H1 (cell line): ENCODE results near the gene LBP. TPM values are rescaled to one million over a fixed set of nuclear protein-coding genes. Genes with fewer than 3 reads are reported as not detected.

Source experiments
- CTCF ChIA-PET: fragments of 300-600 bp; sonication (Branson Sonifier 250); formaldehyde crosslinking; loops from one replicate; lab custom pipeline; 2021; ENCODE audit not compliant: partially characterized antibody; lab: Charles Lee
- POLR2A ChIA-PET: fragments of 300-600 bp; sonication (Branson Sonifier 250); formaldehyde crosslinking; loops from one replicate; lab custom pipeline; 2021; ENCODE audit warnings: inconsistent platforms; ENCODE audit not compliant: partially characterized antibody; lab: Charles Lee
- DNase-seq, 2 experiments: peaks; one replicate each; pipeline versions ENCODE4 v3.0.0 to v3.0.0-alpha.2; 2010 to 2022; ENCODE audit warnings: low spot score in 2 of 2, low read depth in 1 of 2, mixed read lengths in 1 of 2
- FAIRE-seq: peaks from 2 replicates; lab custom pipeline; 2011; peaks lifted over from hg19 to GRCh38; lab: Jason Lieb, UNC
- H2AFZ ChIP-seq: 2 replicates; pipeline ENCODE4 v1.8.1; 2012; ENCODE audit warnings: low read length, inconsistent platforms
- H2AK5ac ChIP-seq: 2 replicates; pipeline ENCODE4 v1.6.1; 2013; ENCODE audit warnings: low read depth, low read length
- H2BK120ac ChIP-seq: replicated peaks from 2 replicates; pipeline ENCODE3; 2013; ENCODE audit warnings: low read depth, low read length, inconsistent platforms
- H2BK12ac ChIP-seq: 2 replicates; pipeline ENCODE4 v1.6.1; 2013; ENCODE audit warnings: low read depth, low read length
- H2BK15ac ChIP-seq: 2 replicates; pipeline ENCODE4 v1.6.1; 2013; ENCODE audit warnings: low read length
- H2BK20ac ChIP-seq: 2 replicates; pipeline ENCODE4 v1.6.1; 2013; ENCODE audit warnings: low read length
- H2BK5ac ChIP-seq: 2 replicates; pipeline ENCODE4 v1.6.1; 2013; ENCODE audit warnings: low read depth, low read length
- H3K14ac ChIP-seq: 2 replicates; pipeline ENCODE4 v1.6.1; 2013; ENCODE audit warnings: inconsistent platforms; ENCODE audit not compliant: insufficient read length
- H3K18ac ChIP-seq: 2 replicates; pipeline ENCODE4 v1.6.1; 2013; ENCODE audit warnings: low read length; ENCODE audit errors: extremely low read depth
- H3K23ac ChIP-seq: 2 replicates; pipeline ENCODE4 v1.6.1; 2013; ENCODE audit warnings: inconsistent platforms; ENCODE audit not compliant: insufficient read length
- H3K23me2 ChIP-seq: 2 replicates; pipeline ENCODE4 v1.6.1; 2013; ENCODE audit warnings: low read depth, low read length
- H3K27ac ChIP-seq: 2 replicates; pipeline ENCODE4 v1.6.1; 2011; ENCODE audit warnings: low read depth, low read length, inconsistent platforms
- H3K27me3 ChIP-seq, 4 experiments: replicated peaks in 1 of 4; 1 replicate in 1 of 4; 2 replicates in 3 of 4; pipeline versions ENCODE4 v1.6.1 to v1.8.1; 2011 to 2013; ENCODE audit warnings: low read length in 3 of 4, mild to moderate bottlenecking in 3 of 4, inconsistent platforms in 2 of 4, mixed read lengths in 2 of 4, moderate library complexity in 1 of 4; ENCODE audit not compliant: control insufficient read depth in 3 of 4, insufficient read depth in 3 of 4; ENCODE audit errors: extremely low read depth in 1 of 4
- H3K36me3 ChIP-seq, 4 experiments: 2 replicates each; pipeline versions ENCODE4 v1.6.1 to v1.8.1; 2011 to 2013; ENCODE audit warnings: mild to moderate bottlenecking in 4 of 4, low read length in 3 of 4, moderate library complexity in 2 of 4, control low read depth in 1 of 4, inconsistent platforms in 1 of 4; ENCODE audit not compliant: insufficient read depth in 4 of 4, control insufficient read depth in 2 of 4
- H3K4ac ChIP-seq: replicated peaks from 2 replicates; pipeline ENCODE3; 2013; ENCODE audit warnings: low read length, low read depth, mixed read lengths, inconsistent platforms; ENCODE audit not compliant: insufficient read length
- H3K4me1 ChIP-seq, 4 experiments: replicated peaks in 1 of 4; 1 replicate in 1 of 4; 2 replicates in 3 of 4; pipeline versions ENCODE4 v1.6.1 to v1.8.1; 2011 to 2013; ENCODE audit warnings: low read length in 3 of 4, inconsistent platforms in 2 of 4, mixed read lengths in 1 of 4; ENCODE audit not compliant: insufficient read depth in 4 of 4, control insufficient read depth in 3 of 4
- H3K4me2 ChIP-seq, 2 experiments: 2 replicates each; pipeline versions ENCODE4 v1.6.1 to v1.8.1; 2011 to 2013; ENCODE audit warnings: low read depth in 2 of 2, low read length in 2 of 2, control low read depth in 1 of 2, inconsistent platforms in 1 of 2, mild to moderate bottlenecking in 1 of 2; ENCODE audit not compliant: insufficient read depth in 1 of 2
- H3K4me3 ChIP-seq, 4 experiments: fragments of 200-600, 300-600 bp in 1 of 4; sonication (generic), shearing (Covaris generic), sonication (Bioruptor Twin) in 1 of 4; 2 replicates each; pipeline versions ENCODE4 v1.5.1 to v1.8.1; 2011 to 2016; ENCODE audit warnings: low read length in 4 of 4, low read depth in 3 of 4, control low read depth in 2 of 4, inconsistent platforms in 2 of 4, mild to moderate bottlenecking in 2 of 4, mixed read lengths in 1 of 4, moderate library complexity in 1 of 4; ENCODE audit not compliant: insufficient read depth in 2 of 4; ENCODE audit errors: extremely low read depth in 1 of 4
- H3K56ac ChIP-seq: replicated peaks from 2 replicates; pipeline ENCODE3; 2013; ENCODE audit warnings: low read depth, mild to moderate bottlenecking, mixed read lengths, low read length, inconsistent platforms; ENCODE audit not compliant: insufficient read length
- H3K79me1 ChIP-seq: 2 replicates; pipeline ENCODE4 v1.6.1; 2013; ENCODE audit warnings: low read depth, low read length, control low read depth
- H3K79me2 ChIP-seq, 2 experiments: 2 replicates each; pipeline versions ENCODE4 v1.6.1 to v1.8.1; 2012 to 2013; ENCODE audit warnings: low read length in 2 of 2, mild to moderate bottlenecking in 2 of 2, inconsistent platforms in 1 of 2; ENCODE audit not compliant: insufficient read depth in 2 of 2, control insufficient read depth in 1 of 2
- H3K9ac ChIP-seq, 4 experiments: replicated peaks in 1 of 4; 1 replicate in 1 of 4; 2 replicates in 3 of 4; pipeline versions ENCODE4 v1.6.1 to v1.8.1; 2011 to 2013; ENCODE audit warnings: low read depth in 3 of 4, low read length in 3 of 4, control low read depth in 2 of 4, mild to moderate bottlenecking in 2 of 4, moderate library complexity in 2 of 4, inconsistent platforms in 1 of 4; ENCODE audit errors: extremely low read depth in 1 of 4
- H3K9me3 ChIP-seq, 2 experiments: 2 replicates each; pipeline versions ENCODE4 v1.6.1 to v1.8.1; 2012 to 2013; ENCODE audit warnings: mild to moderate bottlenecking in 2 of 2, moderate library complexity in 2 of 2, control low read depth in 1 of 2, inconsistent platforms in 1 of 2, low read depth in 1 of 2, low read length in 1 of 2, mixed read lengths in 1 of 2; ENCODE audit not compliant: insufficient read depth in 2 of 2
- H4K20me1 ChIP-seq, 2 experiments: replicated peaks in 1 of 2; 2 replicates each; pipeline versions ENCODE3 to v1.8.1; 2011 to 2013; ENCODE audit warnings: inconsistent platforms in 2 of 2, low read length in 2 of 2, mild to moderate bottlenecking in 1 of 2; ENCODE audit not compliant: insufficient read depth in 2 of 2, control insufficient read depth in 1 of 2
- H4K5ac ChIP-seq: 2 replicates; pipeline ENCODE4 v1.6.1; 2013; ENCODE audit warnings: low read length, low read depth, mixed read lengths, inconsistent platforms; ENCODE audit not compliant: insufficient read length
- H4K8ac ChIP-seq: 2 replicates; pipeline ENCODE4 v1.8.0; 2013; ENCODE audit warnings: mild to moderate bottlenecking, moderate library complexity, low read length, inconsistent platforms; ENCODE audit not compliant: insufficient read depth; ENCODE audit errors: extremely low read depth
- H4K91ac ChIP-seq: replicated peaks from 2 replicates; pipeline ENCODE3; 2013; ENCODE audit warnings: low read length, mixed read lengths, inconsistent platforms; ENCODE audit not compliant: insufficient read length
- CHD2 ChIP-seq: IDR thresholded peaks from 2 replicates; pipeline ENCODE4 v1.6.1; 2012; ENCODE audit warnings: low read length, improper control_type of control experiment
- EP300 ChIP-seq, 2 experiments: IDR thresholded peaks; 1 replicate in 1 of 2; 2 replicates in 1 of 2; pipeline ENCODE4 v1.6.1; 2011 to 2012; ENCODE audit warnings: low read depth in 2 of 2, low read length in 2 of 2, mild to moderate bottlenecking in 2 of 2, borderline replicate concordance in 1 of 2, inconsistent platforms in 1 of 2, moderate library complexity in 1 of 2
- JUN ChIP-seq: IDR thresholded peaks from 2 replicates; pipeline ENCODE4 v1.6.1; 2011; ENCODE audit warnings: low read depth, mild to moderate bottlenecking, improper control_type of control experiment, low read length
- SP1 ChIP-seq: IDR thresholded peaks from 2 replicates; pipeline ENCODE4 v1.6.1; 2011; ENCODE audit warnings: low read depth, low read length
- SRF ChIP-seq: IDR thresholded peaks from 2 replicates; pipeline ENCODE4 v1.6.1; 2011; ENCODE audit warnings: mild to moderate bottlenecking, low read depth, low read length, moderate library complexity
- TAF1 ChIP-seq: IDR thresholded peaks from 2 replicates; pipeline ENCODE4 v1.6.1; 2011; ENCODE audit warnings: mild to moderate bottlenecking, low read depth, low read length
- TAF7 ChIP-seq: optimal IDR thresholded peaks from 2 replicates; pipeline ENCODE3; 2011; ENCODE audit warnings: low read depth, mild to moderate bottlenecking, inconsistent platforms, low read length, moderate library complexity, borderline replicate concordance
- YY1 ChIP-seq: IDR thresholded peaks from 2 replicates; pipeline ENCODE4 v1.6.1; 2011; ENCODE audit warnings: low read depth, mild to moderate bottlenecking, low read length
- WGBS, 2 experiments: shearing (Covaris generic) in 1 of 2; methylation state at CpG; one replicate each; pipeline versions ENCODE4 v1.1.6 to v1.1.7; 2013 to 2015; ENCODE audit warnings: low lambda C conversion rate in 2 of 2, mixed read lengths in 2 of 2, inconsistent platforms in 1 of 2, low coverage in 1 of 2, missing lambda C conversion rate in 1 of 2; ENCODE audit not compliant: insufficient replicate concordance in 2 of 2, insufficient coverage in 1 of 2, insufficient read length in 1 of 2; ENCODE audit errors: extremely low coverage in 1 of 2, missing lambda C conversion rate in 1 of 2; 5-methylcytosine and 5-hydroxymethylcytosine counted together
- polyA plus RNA-seq, 7 experiments: library from polyadenylated mRNA; depleted of rRNA in 3 of 7; stranded (reverse) in 5 of 7; unstranded in 2 of 7; fragments of >200 nt in 5 of 7; fragments of 200-250 nt in 2 of 7; gene quantifications; 1 replicate in 5 of 7; 2 replicates in 1 of 7; 4 replicates in 1 of 7; pipeline versions ENCODE4 v1.2.1 to v1.2.3, GENCODE V29; 2011 to 2013; ENCODE audit warnings: missing spikeins in 2 of 7, mixed read lengths in 2 of 7
- total RNA-seq: library from RNA; stranded (reverse); fragmentation: NEBNext Ultra II Directional; extraction: Animal tissue kit (Norgen Biotek cat#: 25700); gene quantifications from 2 replicates; pipeline ENCODE4 v1.2.1, GENCODE V29; 2021

LBP gene
- total and polyA plus RNA-seq, 2 of the 8 experiments (the other 6 are each of a cell fraction or from before 2014, with no cell fraction given) = 0.60 to 0.63 TPM

GRCh38 chr20:38363004-38363747, 16.9 kb downstream of the LBP start:
- DNase-seq (no peak), FAIRE-seq (no peak)
- Histone ChIP-seq H4K8ac (no peak overlapping the region), H2AFZ (no peak overlapping the region), H3K4me2 (no peak overlapping the region), H3K36me3 (no peaks in the 10 kb centered on the region), H3K4me3 (no peak overlapping the region), H3K14ac (no peak overlapping the region), H2BK15ac (0 out of 2 replicates have a peak overlapping the region, but pooled peaks have one; percentile 61), H4K20me1 (no peaks in the 10 kb centered on the region), H3K4me1 (no peaks in the 10 kb centered on the region), H3K23me2 (no peaks in the 10 kb centered on the region), H3K23ac (no peak overlapping the region), H4K91ac (no peak overlapping the region), H3K79me2 (no peaks in the 10 kb centered on the region), H3K4ac (no peak overlapping the region), H3K56ac (no peak overlapping the region), H4K5ac (no peak overlapping the region), H2AK5ac (no peak overlapping the region), H3K79me1 (no peaks in the 10 kb centered on the region), H3K27ac (no peak overlapping the region), H3K27me3 (no peaks in the 10 kb centered on the region), H3K9me3 (no peaks in the 10 kb centered on the region), H2BK12ac (no peak overlapping the region), H2BK120ac (no peak overlapping the region), H3K9ac (no peak overlapping the region)
- POLR2A ChIA-PET = interaction anchor here (1.3 to 2.0 kb wide), 2 partner anchors 21 to 63 kb away, joined by 3 to 4 read pairs; no protein-coding TSS in a partner anchor
- WGBS, 2 experiments = 96% methylated on average over 8 of the region's 8 CpGs; no CpG with 5 or more reads in 1 of the 2 experiments
- CTCF ChIA-PET = interaction anchor here (0.9 to 22.1 kb wide), 9 partner anchors 8 to 223 kb away, joined by 3 to 390 read pairs (median 4); partner anchors contain the start of gene LBP
- TF ChIP-seq TAF1 (no peak), SP1 (no peak), CHD2 (no peak), TAF7 (no peak), SRF (no peak), EP300 (IDR thresholded peaks at IDR 0.05; ENCODE audit: borderline replicate concordance in 1 of 2, low read depth in 2 of 2, low read length in 2 of 2) (no peak), YY1 (no peak), JUN (no peak)
- TF ChIP-seq, all 59 proteins: peak for 0
- H2BK5ac ChIP-seq = no peak overlapping the region
- no peak overlapping the region for H3K18ac ChIP-seq
- no peak overlapping the region for H2BK20ac ChIP-seq
